Omental fat pad (tissue), 4 donors: ENCODE results near the gene ZNF736. TPM values are rescaled to one million over a fixed set of nuclear protein-coding genes. Genes with fewer than 3 reads are reported as not detected.
A peak's percentile ranks its signal among the peaks of the same experiment; 100 is the strongest.
"Not testable (repeated sequence)": the region's sequence is repeated elsewhere in the genome, so short reads cannot be mapped to it uniquely, and the experiment has no call there.

ENCODE experiments used
- ATAC-seq: fragments of 150-250 bp; one replicate; pipeline ENCODE4 v1.9.1; 2016; ENCODE audit warnings: mild to moderate bottlenecking, moderate library complexity; ENCODE audit not compliant: low FRiP score
- DNase-seq: peaks from one replicate; pipeline ENCODE4 v3.0.0-alpha.2; 2019; ENCODE audit warnings: low spot score
- total RNA-seq, 4 donors: library from RNA; depleted of rRNA; stranded (reverse); fragments of >200 nt; gene quantifications; one replicate each; pipeline ENCODE4 v1.1.0, GENCODE V29; 2016
- TF ChIP-seq, protein P1 (sequence below), 3 donors: fragments of 450-650 bp; IDR thresholded peaks; one replicate each; pipeline ENCODE4 v1.5.1; 2016 to 2017; ENCODE audit warnings: antibody characterized with exemption in 3 of 3, mild to moderate bottlenecking in 3 of 3, moderate library complexity in 2 of 3

The ZNF736 gene
- 10 to 100 TPM in 1 of 4 donors, 1 to 10 TPM in 3; 6.9 to 12.8 (median 8.9) TPM for total RNA-seq

DNA sequence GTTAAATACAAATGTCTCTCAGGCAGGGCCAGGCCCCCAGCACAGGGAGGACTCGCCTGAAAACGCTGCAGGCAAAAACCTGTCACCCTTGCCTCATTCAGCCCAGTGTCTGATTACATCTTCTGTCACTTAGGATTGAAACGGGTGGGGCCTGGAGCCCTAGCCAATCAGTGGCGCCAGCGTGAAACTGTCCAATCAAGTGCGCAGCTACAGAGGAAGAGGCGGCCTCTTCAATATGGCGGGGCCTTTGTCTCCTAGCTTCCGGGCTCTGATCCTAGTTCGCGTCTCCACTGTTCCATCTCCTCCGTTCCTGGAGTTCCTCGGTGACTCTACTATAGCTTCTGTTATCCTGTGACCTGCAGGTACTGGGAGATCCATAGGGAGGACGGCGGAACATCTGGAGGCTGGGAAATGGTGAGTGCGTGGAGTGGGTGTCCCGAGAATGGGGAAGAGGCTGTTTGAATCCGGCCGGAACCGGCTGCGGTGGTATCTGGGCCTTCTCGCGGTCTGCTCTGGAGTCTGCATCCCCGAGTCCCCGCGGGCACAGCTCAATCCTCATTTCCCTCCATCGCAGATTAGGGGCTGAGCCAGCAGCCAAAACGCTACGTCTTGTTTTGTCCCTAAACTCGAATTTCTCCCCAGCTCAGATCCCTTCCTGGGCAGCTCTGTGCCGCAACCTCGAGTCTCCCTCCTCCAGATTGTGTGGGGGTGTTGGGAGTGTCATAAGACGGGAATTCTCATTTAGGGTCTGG lies at the start of gene ZNF736:
TSS of gene ZNF736 (plus strand) at position 222 of the 752 bp plus-strand sequence. CDS start at position 412, 190 bp downstream.
- TF ChIP-seq, protein P1, sequence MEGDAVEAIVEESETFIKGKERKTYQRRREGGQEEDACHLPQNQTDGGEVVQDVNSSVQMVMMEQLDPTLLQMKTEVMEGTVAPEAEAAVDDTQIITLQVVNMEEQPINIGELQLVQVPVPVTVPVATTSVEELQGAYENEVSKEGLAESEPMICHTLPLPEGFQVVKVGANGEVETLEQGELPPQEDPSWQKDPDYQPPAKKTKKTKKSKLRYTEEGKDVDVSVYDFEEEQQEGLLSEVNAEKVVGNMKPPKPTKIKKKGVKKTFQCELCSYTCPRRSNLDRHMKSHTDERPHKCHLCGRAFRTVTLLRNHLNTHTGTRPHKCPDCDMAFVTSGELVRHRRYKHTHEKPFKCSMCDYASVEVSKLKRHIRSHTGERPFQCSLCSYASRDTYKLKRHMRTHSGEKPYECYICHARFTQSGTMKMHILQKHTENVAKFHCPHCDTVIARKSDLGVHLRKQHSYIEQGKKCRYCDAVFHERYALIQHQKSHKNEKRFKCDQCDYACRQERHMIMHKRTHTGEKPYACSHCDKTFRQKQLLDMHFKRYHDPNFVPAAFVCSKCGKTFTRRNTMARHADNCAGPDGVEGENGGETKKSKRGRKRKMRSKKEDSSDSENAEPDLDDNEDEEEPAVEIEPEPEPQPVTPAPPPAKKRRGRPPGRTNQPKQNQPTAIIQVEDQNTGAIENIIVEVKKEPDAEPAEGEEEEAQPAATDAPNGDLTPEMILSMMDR (IDR thresholded peaks at IDR 0.05): no peak
- DNase-seq (peak; percentile 65), ATAC-seq (peak; percentile 99)

DNA sequence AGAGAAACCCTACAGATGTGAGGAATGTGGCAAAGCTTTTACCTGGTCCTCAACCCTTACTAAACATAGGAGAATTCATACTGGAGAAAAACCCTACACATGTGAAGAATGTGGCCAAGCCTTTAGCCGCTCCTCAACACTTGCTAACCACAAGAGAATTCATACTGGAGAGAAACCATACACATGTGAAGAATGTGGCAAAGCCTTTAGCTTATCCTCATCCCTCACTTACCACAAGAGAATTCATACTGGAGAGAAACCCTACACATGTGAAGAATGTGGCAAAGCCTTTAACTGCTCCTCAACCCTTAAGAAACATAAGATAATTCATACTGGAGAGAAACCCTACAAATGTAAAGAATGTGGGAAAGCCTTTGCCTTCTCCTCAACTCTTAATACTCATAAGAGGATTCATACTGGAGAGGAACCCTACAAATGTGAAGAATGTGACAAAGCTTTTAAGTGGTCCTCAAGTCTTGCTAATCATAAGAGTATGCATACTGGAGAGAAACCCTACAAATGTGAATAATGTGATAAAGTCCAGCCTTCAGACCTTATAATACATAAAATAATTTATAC lies 47.3 kb upstream of the ZNF736 start:
- DNase-seq: no peak
- TF ChIP-seq, protein P1 (IDR thresholded peaks at IDR 0.05): no peak
- no peak for ATAC-seq

DNA sequence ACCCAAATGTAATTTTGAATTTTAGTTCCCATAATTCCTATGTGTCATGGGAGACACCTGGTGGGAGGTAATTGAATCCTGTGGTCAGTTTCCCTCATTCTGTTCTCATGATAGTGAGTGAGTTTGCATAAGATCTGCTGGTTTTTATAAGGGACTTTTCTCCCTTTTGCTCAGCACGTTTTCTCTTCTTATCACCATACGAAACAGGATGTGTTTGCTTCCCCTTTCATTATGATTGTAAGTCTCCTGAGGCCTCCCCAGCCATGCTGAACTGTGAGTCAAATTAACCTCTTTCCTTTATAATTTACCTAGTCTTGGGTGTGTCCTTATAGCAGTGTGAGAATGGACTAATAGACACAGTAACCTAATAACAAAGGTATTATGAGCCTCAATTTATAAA lies 36.1 kb upstream of the ZNF736 start:
- TF ChIP-seq, protein P1 (IDR thresholded peaks at IDR 0.05): no peak
- no peak for ATAC-seq
- DNase-seq: no peak

DNA sequence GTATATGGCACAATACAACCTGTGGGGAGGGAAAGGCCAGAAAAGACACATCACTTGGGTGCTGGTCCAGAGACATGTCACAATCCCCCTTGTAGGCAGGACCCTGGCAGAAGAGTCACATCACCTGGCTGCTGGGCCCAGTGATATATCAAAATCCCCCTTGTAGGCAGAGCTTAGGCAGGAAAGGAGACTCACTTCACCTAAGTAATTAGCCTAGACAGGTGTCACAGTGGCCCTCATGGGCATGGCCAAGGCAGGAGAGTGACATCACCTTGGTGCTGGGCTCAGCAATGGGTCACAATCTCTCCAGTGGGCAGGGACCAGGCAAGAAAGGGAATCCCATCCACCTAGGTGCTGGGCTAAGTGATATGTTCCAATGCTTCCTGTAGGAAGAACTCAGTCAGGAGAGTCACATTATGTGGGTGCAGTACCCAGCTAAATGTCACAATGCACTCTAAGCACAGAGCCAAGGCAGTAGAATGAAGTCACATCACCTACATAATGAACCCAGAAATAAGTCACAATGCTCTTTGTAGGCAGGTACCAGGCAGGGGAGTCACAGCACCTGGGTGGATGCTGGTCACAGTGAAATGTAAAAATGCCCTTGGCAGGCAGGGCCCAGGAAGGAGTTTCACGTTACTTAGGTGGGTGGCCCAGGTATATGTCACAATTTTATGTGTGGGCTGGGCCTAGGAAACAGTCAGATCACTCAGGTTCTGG lies 18.9 kb upstream of the ZNF736 start:
- DNase-seq (no peak), ATAC-seq (no peak)
- TF ChIP-seq, protein P1 (IDR thresholded peaks at IDR 0.05): no peak

DNA sequence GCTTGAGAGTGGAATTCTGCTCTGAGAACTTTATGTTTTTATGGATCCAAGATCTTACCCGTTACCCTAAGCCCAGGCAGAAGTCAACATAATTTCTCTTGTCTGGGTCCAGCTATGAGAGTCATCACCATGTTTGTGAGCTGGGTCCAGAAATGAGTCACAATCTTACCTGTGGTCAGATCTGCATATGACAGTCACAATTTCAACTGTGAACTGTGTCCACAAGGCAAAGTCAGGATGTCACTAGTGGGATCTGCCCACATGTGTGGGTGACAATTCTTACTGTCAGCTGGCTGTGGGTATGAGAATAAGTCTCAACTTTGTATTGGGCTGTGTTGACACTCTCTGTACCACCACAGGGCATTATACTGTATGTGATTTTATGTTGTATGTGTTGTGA lies 16.3 kb upstream of the ZNF736 start:
- not testable (repeated sequence) for ATAC-seq, DNase-seq

DNA sequence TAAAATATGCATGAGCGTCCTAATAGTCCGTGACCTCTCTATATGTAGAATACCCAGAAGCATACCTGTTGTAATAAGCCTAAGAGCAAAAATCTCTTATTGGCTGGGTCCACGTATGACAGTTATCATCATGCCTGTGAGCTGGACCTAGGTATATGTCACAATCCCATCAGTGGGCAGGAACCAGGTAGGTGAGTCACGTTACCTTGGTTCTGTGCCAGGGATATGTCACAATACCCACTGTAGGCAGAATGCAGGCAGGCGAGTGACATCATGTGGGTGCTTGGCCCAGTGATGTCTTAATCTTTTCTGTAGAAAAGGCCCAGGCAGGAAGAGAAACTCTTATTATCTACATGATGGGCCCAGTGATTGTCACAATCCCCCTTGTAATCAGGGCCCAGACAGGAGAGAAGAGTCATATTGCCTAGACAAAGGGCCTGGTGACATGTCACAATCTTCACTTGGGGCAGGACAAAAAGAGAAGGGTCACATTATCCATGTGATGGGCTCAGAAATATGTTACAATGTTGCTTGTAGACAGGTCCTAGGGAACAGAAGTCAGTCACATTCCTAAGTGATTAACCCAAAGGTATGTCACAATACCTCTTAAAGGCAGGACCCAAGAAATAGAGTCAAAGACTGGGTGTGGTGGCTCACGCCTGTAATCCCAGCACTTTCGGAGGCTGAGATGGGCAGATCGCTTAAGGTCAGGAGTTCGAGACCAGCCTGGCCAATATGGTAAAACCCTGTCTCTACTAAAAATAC lies 12.9 kb upstream of the ZNF736 start:
- ATAC-seq: no peak
- TF ChIP-seq, protein P1 (IDR thresholded peaks at IDR 0.05): no peak
- no peak for DNase-seq
